ENCODE data around the gene TIMM22.

The TIMM22 gene

DNA sequence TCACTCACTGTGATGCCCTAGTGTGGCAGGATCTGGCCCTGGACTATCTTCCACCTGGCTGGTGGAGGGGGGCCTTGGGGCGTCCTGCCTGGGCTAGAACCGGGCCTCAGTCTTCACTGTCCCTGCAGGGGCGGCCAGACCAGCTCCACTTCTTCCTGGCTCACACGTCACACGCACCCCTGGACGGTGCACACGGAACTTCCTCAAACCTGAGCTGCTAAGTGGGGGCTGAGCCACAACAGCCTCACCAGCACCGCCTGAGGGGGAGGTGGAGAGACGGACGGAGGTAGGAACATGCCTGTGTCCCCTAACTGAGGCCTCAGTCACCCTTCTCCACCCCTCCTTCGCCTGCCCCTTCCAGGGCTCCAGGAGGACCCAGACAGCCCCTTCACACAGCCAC lies 36.6 kb downstream of the TIMM22 start:
- H3K9ac ChIP-seq (ENCODE audit: low read length): no peak overlapping the region
- no peak overlapping the region for H3K4me2 ChIP-seq (ENCODE audit: low read depth, low read length)
- no peaks in the 10 kb centered on the region for H3K9me2 ChIP-seq (replicated peaks; ENCODE audit: insufficient read depth, low read length)
- TF ChIP-seq, protein P1, sequence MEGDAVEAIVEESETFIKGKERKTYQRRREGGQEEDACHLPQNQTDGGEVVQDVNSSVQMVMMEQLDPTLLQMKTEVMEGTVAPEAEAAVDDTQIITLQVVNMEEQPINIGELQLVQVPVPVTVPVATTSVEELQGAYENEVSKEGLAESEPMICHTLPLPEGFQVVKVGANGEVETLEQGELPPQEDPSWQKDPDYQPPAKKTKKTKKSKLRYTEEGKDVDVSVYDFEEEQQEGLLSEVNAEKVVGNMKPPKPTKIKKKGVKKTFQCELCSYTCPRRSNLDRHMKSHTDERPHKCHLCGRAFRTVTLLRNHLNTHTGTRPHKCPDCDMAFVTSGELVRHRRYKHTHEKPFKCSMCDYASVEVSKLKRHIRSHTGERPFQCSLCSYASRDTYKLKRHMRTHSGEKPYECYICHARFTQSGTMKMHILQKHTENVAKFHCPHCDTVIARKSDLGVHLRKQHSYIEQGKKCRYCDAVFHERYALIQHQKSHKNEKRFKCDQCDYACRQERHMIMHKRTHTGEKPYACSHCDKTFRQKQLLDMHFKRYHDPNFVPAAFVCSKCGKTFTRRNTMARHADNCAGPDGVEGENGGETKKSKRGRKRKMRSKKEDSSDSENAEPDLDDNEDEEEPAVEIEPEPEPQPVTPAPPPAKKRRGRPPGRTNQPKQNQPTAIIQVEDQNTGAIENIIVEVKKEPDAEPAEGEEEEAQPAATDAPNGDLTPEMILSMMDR (IDR thresholded peaks at IDR 0.05; ENCODE audit: low read length): no peak
- TF ChIP-seq EZH2 (optimal IDR thresholded peaks at IDR 0.05; ENCODE audit: low read depth, low read length): no peak
- H3K79me2 ChIP-seq (ENCODE audit: low read length): peaks cover 4% of the 10 kb centered on the region; the same call in 1 of the 2 replicates
- H2AFZ ChIP-seq (ENCODE audit: low read length): no peak overlapping the region
- no peak overlapping the region for H3K27ac ChIP-seq (ENCODE audit: low read length)
- H3K4me3 ChIP-seq (ENCODE audit: low read length): no peak overlapping the region
- H3K27me3 ChIP-seq (replicated peaks; ENCODE audit: insufficient read depth, low read length): no peaks in the 10 kb centered on the region
- H3F3A ChIP-seq (ENCODE audit: insufficient read depth, low read length): no peaks in the 10 kb centered on the region
- DNase-seq: no peak
- H4K20me1 ChIP-seq (ENCODE audit: insufficient read depth, low read length): no peaks in the 10 kb centered on the region
- no peaks in the 10 kb centered on the region for H3K9me3 ChIP-seq (replicated peaks; ENCODE audit: insufficient read depth, low read length)
- no peaks in the 10 kb centered on the region for H3K4me1 ChIP-seq (ENCODE audit: low read length)
- H3K36me3 ChIP-seq (replicated peaks; ENCODE audit: insufficient read depth, low read length): no peaks in the 10 kb centered on the region

DNA sequence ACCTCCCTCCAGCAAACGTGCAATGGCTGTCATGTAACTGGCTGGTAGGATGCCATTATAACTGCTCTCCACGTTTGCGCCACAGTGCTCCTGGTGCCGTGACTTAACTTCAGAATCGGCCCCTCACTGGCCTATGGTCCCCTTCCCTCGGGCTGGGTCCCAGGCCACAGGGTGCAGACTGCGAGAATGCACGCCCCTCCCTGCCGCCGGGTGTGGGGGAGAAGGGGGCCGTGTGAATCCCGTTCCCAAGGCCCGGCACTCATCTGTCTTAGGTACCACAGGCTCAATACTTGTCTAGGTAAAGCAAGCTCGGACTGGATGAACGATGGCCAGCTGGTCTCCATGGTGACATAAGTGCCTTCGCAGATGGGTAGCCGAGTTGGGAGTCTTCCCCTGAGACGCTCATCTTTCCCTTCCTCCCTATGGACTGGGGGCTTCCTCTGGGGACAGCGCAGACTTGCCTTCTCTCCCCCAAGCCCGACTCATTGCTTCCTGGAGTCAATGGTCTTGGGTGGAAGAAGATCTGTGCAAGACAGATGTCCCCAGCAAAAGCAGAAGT lies 37.8 kb downstream of the TIMM22 start:
- Histone ChIP-seq H3K27ac (ENCODE audit: low read length) (no peak overlapping the region), H4K20me1 (ENCODE audit: insufficient read depth, low read length) (no peaks in the 10 kb centered on the region), H3K4me3 (ENCODE audit: low read length) (no peak overlapping the region), H3K79me2 (ENCODE audit: low read length) (peaks cover 3% of the 10 kb centered on the region; the same call in 1 of the 2 replicates), H3K9me2 (replicated peaks; ENCODE audit: insufficient read depth, low read length) (no peaks in the 10 kb centered on the region), H3K4me1 (ENCODE audit: low read length) (no peaks in the 10 kb centered on the region), H2AFZ (ENCODE audit: low read length) (no peak overlapping the region), H3K4me2 (ENCODE audit: low read depth, low read length) (no peak overlapping the region), H3K9ac (ENCODE audit: low read length) (no peak overlapping the region), H3K27me3 (replicated peaks; ENCODE audit: insufficient read depth, low read length) (no peaks in the 10 kb centered on the region), H3K36me3 (replicated peaks; ENCODE audit: insufficient read depth, low read length) (no peaks in the 10 kb centered on the region), H3F3A (ENCODE audit: insufficient read depth, low read length) (no peaks in the 10 kb centered on the region), H3K9me3 (replicated peaks; ENCODE audit: insufficient read depth, low read length) (no peaks in the 10 kb centered on the region)
- no peak for DNase-seq
- no peak for TF ChIP-seq EZH2phosphoT487 (IDR thresholded peaks at IDR 0.05; ENCODE audit: low read length)
- TF ChIP-seq, protein P1 (IDR thresholded peaks at IDR 0.05; ENCODE audit: low read length): no peak
- TF ChIP-seq EZH2 (optimal IDR thresholded peaks at IDR 0.05; ENCODE audit: low read depth, low read length): no peak

DNA sequence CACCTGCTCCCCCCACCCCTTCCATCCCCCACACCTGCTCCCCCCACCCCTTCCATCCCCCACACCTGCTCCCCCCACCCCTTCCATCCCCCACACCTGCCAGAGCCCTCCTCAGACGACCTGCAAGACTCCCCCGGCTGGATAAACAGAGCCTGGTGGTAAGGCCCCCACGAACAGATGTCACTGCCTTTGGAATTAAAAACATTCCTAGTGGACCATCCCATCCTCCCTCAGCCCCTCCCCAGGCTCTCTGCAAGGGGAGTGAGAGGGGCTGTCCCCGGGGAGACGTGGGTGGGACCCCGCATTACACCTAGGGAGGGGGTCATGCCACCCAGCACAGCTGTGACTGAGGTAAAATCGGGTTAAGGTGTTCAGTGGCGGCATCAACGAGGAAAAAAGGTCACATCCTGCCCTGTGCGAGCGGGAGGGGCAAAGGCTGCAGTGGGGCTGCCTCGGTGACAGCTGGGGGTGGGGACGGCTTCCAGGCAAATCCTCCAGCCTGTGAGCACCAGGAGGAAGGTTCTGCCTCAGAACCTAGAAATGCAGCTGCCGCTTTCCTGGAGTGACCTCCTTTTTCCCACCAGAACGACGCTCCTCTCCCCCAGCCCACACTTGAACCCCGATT lies 38.7 kb downstream of the TIMM22 start:
- no peaks in the 10 kb centered on the region for H3K36me3 ChIP-seq (replicated peaks; ENCODE audit: insufficient read depth, low read length)
- H3K79me2 ChIP-seq (ENCODE audit: low read length): peaks cover 8% of the 10 kb centered on the region; the same call in 1 of the 2 replicates
- H3K27me3 ChIP-seq (replicated peaks; ENCODE audit: insufficient read depth, low read length): no peaks in the 10 kb centered on the region
- no peak for TF ChIP-seq EZH2phosphoT487 (IDR thresholded peaks at IDR 0.05; ENCODE audit: low read length)
- TF ChIP-seq, protein P1 (IDR thresholded peaks at IDR 0.05; ENCODE audit: low read length): no peak
- no peak for TF ChIP-seq EZH2 (optimal IDR thresholded peaks at IDR 0.05; ENCODE audit: low read depth, low read length)
- no peak overlapping the region for H3K4me3 ChIP-seq (ENCODE audit: low read length)
- no peak overlapping the region for H2AFZ ChIP-seq (ENCODE audit: low read length)
- H3K9me3 ChIP-seq (replicated peaks; ENCODE audit: insufficient read depth, low read length): no peaks in the 10 kb centered on the region
- no peaks in the 10 kb centered on the region for H3K4me1 ChIP-seq (ENCODE audit: low read length)
- H3K9ac ChIP-seq (ENCODE audit: low read length): no peak overlapping the region
- H3K4me2 ChIP-seq (ENCODE audit: low read depth, low read length): no peak overlapping the region
- no peak for DNase-seq
- H3K27ac ChIP-seq (ENCODE audit: low read length): no peak overlapping the region
- H3F3A ChIP-seq (ENCODE audit: insufficient read depth, low read length): no peaks in the 10 kb centered on the region
- no peaks in the 10 kb centered on the region for H3K9me2 ChIP-seq (replicated peaks; ENCODE audit: insufficient read depth, low read length)
- H4K20me1 ChIP-seq (ENCODE audit: insufficient read depth, low read length): no peaks in the 10 kb centered on the region

Measured in MM.1S (cell line).